Transverse colon (tissue), 4 donors: ENCODE results near the gene FAM83C.

Experiments used
- CTCF ChIP-seq, 5 experiments: fragments of 200-600 bp in 3 of 5; fragments of 450-650 bp in 2 of 5; sonication (generic) in 3 of 5; IDR thresholded peaks; 1 replicate in 2 of 5; 2 replicates in 3 of 5; pipeline ENCODE4 v1.5.1; 2016 to 2017; ENCODE audit warnings: antibody characterized with exemption in 5 of 5, inconsistent platforms in 3 of 5, mild to moderate bottlenecking in 2 of 5, moderate library complexity in 1 of 5
- EP300 ChIP-seq: sonication (generic); formaldehyde crosslinking; IDR thresholded peaks from one replicate; pipeline ENCODE4 v1.6.1; 2017; ENCODE audit warnings: antibody characterized with exemption, low read depth
- POLR2A ChIP-seq: fragments of 450-650 bp; IDR thresholded peaks from one replicate; pipeline ENCODE4 v1.6.1; 2016; ENCODE audit warnings: antibody characterized with exemption, mild to moderate bottlenecking, moderate library complexity
- POLR2AphosphoS5 ChIP-seq, 3 donors: sonication (generic); formaldehyde crosslinking; IDR thresholded peaks; one replicate each; pipeline ENCODE4 v1.6.1; 2016; ENCODE audit warnings: antibody characterized with exemption in 3 of 3

GRCh38 chr20:35304956-35305355, 12.7 kb upstream of the FAM83C start:
- TF ChIP-seq CTCF (IDR thresholded peaks at IDR 0.05) (no peak), EP300 (no peak), POLR2A (no peak), POLR2AphosphoS5 (IDR thresholded peaks at IDR 0.05) (no peak)
